Esophagus squamous epithelium (tissue), 4 donors: ENCODE data around the gene CAMTA1.

Experiments used
- POLR2A ChIP-seq, 4 donors: fragments of 450-650 bp; IDR thresholded peaks; one replicate each; pipeline ENCODE4 v1.6.1; 2017; ENCODE audit warnings: antibody characterized with exemption in 4 of 4, mild to moderate bottlenecking in 4 of 4, moderate library complexity in 3 of 4
- TF ChIP-seq, protein P1 (sequence below), 6 experiments: fragments of 450-650 bp in 4 of 6; fragments of 200-600 bp in 2 of 6; sonication (generic) in 2 of 6; IDR thresholded peaks; one replicate each; pipeline ENCODE4 v1.5.1; 2016 to 2019; ENCODE audit warnings: antibody characterized with exemption in 6 of 6, mild to moderate bottlenecking in 4 of 6, moderate library complexity in 4 of 6

DNA sequence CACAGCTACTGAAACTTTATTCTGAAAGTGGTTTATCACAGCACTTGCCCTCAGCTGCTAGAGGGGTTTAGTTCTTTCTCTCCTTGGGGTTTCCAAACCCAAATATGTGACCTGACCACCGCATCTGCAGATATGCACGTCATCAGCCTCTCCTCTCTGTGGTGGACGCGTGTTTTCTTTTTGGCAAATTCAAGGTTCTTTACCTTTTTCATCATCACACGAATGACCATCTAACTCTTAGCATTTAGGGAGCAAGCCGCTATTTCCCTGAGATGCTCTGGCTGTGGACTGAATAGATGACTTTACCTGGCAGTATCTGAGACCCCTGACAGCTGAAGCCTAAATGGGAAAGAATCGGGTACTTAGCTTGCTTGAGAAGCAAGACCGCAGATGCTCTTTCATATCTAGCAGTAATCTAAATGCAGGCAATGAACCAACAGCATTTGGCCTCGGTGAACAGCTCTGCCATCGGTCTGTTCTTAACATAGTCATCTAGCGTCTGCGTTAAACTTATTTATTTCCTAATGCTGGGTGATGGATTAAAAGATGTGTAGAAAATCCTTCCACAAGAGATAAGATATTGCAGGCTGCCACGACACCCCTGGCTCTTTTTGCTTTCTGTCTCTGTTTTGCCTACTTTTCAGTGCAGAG lies 463.4 kb downstream of the CAMTA1 start:
- TF ChIP-seq, protein P1, sequence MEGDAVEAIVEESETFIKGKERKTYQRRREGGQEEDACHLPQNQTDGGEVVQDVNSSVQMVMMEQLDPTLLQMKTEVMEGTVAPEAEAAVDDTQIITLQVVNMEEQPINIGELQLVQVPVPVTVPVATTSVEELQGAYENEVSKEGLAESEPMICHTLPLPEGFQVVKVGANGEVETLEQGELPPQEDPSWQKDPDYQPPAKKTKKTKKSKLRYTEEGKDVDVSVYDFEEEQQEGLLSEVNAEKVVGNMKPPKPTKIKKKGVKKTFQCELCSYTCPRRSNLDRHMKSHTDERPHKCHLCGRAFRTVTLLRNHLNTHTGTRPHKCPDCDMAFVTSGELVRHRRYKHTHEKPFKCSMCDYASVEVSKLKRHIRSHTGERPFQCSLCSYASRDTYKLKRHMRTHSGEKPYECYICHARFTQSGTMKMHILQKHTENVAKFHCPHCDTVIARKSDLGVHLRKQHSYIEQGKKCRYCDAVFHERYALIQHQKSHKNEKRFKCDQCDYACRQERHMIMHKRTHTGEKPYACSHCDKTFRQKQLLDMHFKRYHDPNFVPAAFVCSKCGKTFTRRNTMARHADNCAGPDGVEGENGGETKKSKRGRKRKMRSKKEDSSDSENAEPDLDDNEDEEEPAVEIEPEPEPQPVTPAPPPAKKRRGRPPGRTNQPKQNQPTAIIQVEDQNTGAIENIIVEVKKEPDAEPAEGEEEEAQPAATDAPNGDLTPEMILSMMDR (IDR thresholded peaks at IDR 0.05): no peak
- no peak for TF ChIP-seq POLR2A (IDR thresholded peaks at IDR 0.05)
